NB4 (cell line): ENCODE measurements around the gene CPEB2.

Experiments
- DNase-seq: peaks from one replicate; pipeline ENCODE4 v3.0.0; 2010; ENCODE audit warnings: low read depth
- H3K4me3 ChIP-seq: one replicate; pipeline ENCODE4 v1.5.1; 2011; ENCODE audit warnings: mild to moderate bottlenecking, low read depth, low read length, moderate library complexity
- CTCF ChIP-seq: IDR thresholded peaks from one replicate; pipeline ENCODE4 v1.5.1; 2012; ENCODE audit warnings: low read depth, low read length
- MAX ChIP-seq: IDR thresholded peaks from 2 replicates; pipeline ENCODE4 v1.6.1; 2011; ENCODE audit warnings: low read depth, low read length
- MYC ChIP-seq: IDR thresholded peaks from 2 replicates; pipeline ENCODE4 v1.6.1; 2011; ENCODE audit warnings: low read depth, low read length
- POLR2A ChIP-seq: IDR thresholded peaks from 2 replicates; pipeline ENCODE4 v1.6.1; 2011; ENCODE audit warnings: mild to moderate bottlenecking; ENCODE audit not compliant: insufficient read length; ENCODE audit errors: extremely low read depth

The CPEB2 gene

GRCh38 chr4:15118292-15118691 lies 116.0 kb downstream of the CPEB2 start:
- H3K4me3 ChIP-seq = no peak overlapping the region
- DNase-seq = no peak
- TF ChIP-seq CTCF (no peak), MYC (no peak), POLR2A (no peak), MAX (no peak)
